K562 (cell line): ENCODE results near the gene PAM. TPM values are rescaled to one million over a fixed set of nuclear protein-coding genes. Genes with fewer than 3 reads are reported as not detected.

Experiments
- ATAC-seq: fragments of 200-7000 bp; cut with Tn5 transposase; 3 replicates; pipeline ENCODE4 v1.9.1; 2020; ENCODE audit warnings: moderate library complexity
- BruUV-seq: library from RNA; stranded (reverse); fragments of 400-500 nt; replicated peaks from 2 replicates; lab custom pipeline; 2021; lab: Mats Ljungman, UMichigan
- CTCF ChIA-PET: fragments of 300-600 bp; formaldehyde crosslinking; extraction: SDS; loops from one replicate; lab custom pipeline; 2021; ENCODE audit warnings: low intra/inter-chr PET ratio; lab: Yijun Ruan, JAX
- POLR2A ChIA-PET: fragments of 300-600, 350-650 bp; sonication (Branson Sonifier 250); formaldehyde crosslinking; extraction: SDS; loops from one replicate; lab custom pipeline; 2021; ENCODE audit warnings: antibody characterized with exemption, inconsistent platforms; lab: Yijun Ruan, JAX
- DNase-seq, 4 experiments: peaks; one replicate each; pipeline versions ENCODE4 v3.0.0 to v3.0.0-alpha.2; 2011 to 2018; ENCODE audit warnings: low spot score in 3 of 4, mixed read lengths in 3 of 4; ENCODE audit errors: extremely low read depth in 1 of 4
- FAIRE-seq: peaks from 2 replicates; lab custom pipeline; 2011; peaks lifted over from hg19 to GRCh38; lab: Jason Lieb, UNC
- H2AFZ ChIP-seq: 2 replicates; pipeline ENCODE4 v1.6.0; 2011; ENCODE audit warnings: low read depth, low read length, control low read depth, inconsistent platforms
- H3K27ac ChIP-seq: fragments of 200-600 bp; 3 replicates; pipeline ENCODE4 v1.8.0; 2011; ENCODE audit warnings: low read depth, mild to moderate bottlenecking, control low read depth, inconsistent platforms, low read length, moderate library complexity, mixed read lengths; ENCODE audit errors: extremely low read depth
- H3K27me3 ChIP-seq, 2 experiments: fragments of 300-600 bp in 1 of 2; 2 replicates in 1 of 2; 3 replicates in 1 of 2; pipeline versions ENCODE4 v1.6.0 to v1.8.0; 2011; ENCODE audit warnings: inconsistent platforms in 2 of 2, low read length in 2 of 2, mild to moderate bottlenecking in 1 of 2, mixed read lengths in 1 of 2, moderate library complexity in 1 of 2; ENCODE audit not compliant: control insufficient read depth in 2 of 2, insufficient read depth in 2 of 2
- H3K36me3 ChIP-seq: fragments of 300-600 bp; 3 replicates; pipeline ENCODE4 v1.8.0; 2011; ENCODE audit warnings: mild to moderate bottlenecking, low read length, inconsistent platforms; ENCODE audit not compliant: control insufficient read depth, insufficient read depth
- H3K4me1 ChIP-seq, 2 experiments: fragments of 200-600 bp in 1 of 2; replicated peaks in 1 of 2; 2 replicates in 1 of 2; 3 replicates in 1 of 2; pipeline versions ENCODE4 v1.5.1 to v1.8.0; 2011; ENCODE audit warnings: inconsistent platforms in 2 of 2, low read length in 2 of 2, mild to moderate bottlenecking in 1 of 2, mixed read lengths in 1 of 2, moderate library complexity in 1 of 2; ENCODE audit not compliant: control insufficient read depth in 2 of 2, insufficient read depth in 2 of 2
- H3K4me2 ChIP-seq: 2 replicates; pipeline ENCODE4 v1.6.1; 2011; ENCODE audit warnings: low read length, control low read depth, inconsistent platforms, mixed read lengths; ENCODE audit not compliant: insufficient read depth
- H3K4me3 ChIP-seq: fragments of 200-600 bp; sonication (generic), shearing (Covaris generic); 2 replicates; pipeline ENCODE4 v1.5.1; 2016; ENCODE audit warnings: control low read depth, inconsistent platforms
- H3K79me2 ChIP-seq: fragments of 200-600 bp; 3 replicates; pipeline ENCODE4 v1.8.0; 2011; ENCODE audit warnings: low read length, inconsistent platforms; ENCODE audit not compliant: control insufficient read depth, insufficient read depth
- H3K9ac ChIP-seq, 2 experiments: 2 replicates each; pipeline versions ENCODE4 v1.6.0 to v1.6.1; 2011; ENCODE audit warnings: low read depth in 2 of 2, low read length in 2 of 2, control low read depth in 1 of 2, inconsistent platforms in 1 of 2, mild to moderate bottlenecking in 1 of 2, mixed read lengths in 1 of 2; ENCODE audit not compliant: insufficient read depth in 1 of 2
- H3K9me1 ChIP-seq: one replicate; pipeline ENCODE4 v1.6.0; 2011; ENCODE audit warnings: inconsistent platforms, mild to moderate bottlenecking, low read length, moderate library complexity; ENCODE audit not compliant: control insufficient read depth, insufficient read depth
- H3K9me3 ChIP-seq: replicated peaks from 2 replicates; pipeline ENCODE4 v1.5.1; 2011; ENCODE audit warnings: low read depth, low read length, inconsistent platforms; ENCODE audit not compliant: control insufficient read depth, insufficient read depth
- H4K20me1 ChIP-seq: replicated peaks from 2 replicates; pipeline ENCODE4 v1.6.1; 2011; ENCODE audit warnings: low read length, inconsistent platforms, mixed read lengths; ENCODE audit not compliant: control insufficient read depth, insufficient read depth
- CREB3L1 ChIP-seq: fragments of 450-650 bp; IDR thresholded peaks from 2 replicates; pipeline ENCODE4 v1.6.1; 2014; ENCODE audit warnings: low read depth, mild to moderate bottlenecking, moderate library complexity, borderline replicate concordance
- DACH1 ChIP-seq: fragments of 450-650 bp; IDR thresholded peaks from 2 replicates; pipeline ENCODE4 v1.6.1; 2018; ENCODE audit not compliant: partially characterized antibody
- EGR1 ChIP-seq: fragments of 450-650 bp; conservative IDR thresholded peaks from 2 replicates; pipeline ENCODE4 v1.6.1; 2017; ENCODE audit warnings: mild to moderate bottlenecking
- EHMT2 ChIP-seq: fragments of 450-650 bp; IDR thresholded peaks from 2 replicates; pipeline ENCODE4 v1.6.1; 2018; ENCODE audit warnings: antibody characterized with exemption
- HES1 ChIP-seq: fragments of 450-650 bp; IDR thresholded peaks from 2 replicates; pipeline ENCODE4 v1.6.1; 2016; ENCODE audit warnings: low read depth, mild to moderate bottlenecking, moderate library complexity
- ID3 ChIP-seq, 2 experiments: fragments of 250-450 bp in 1 of 2; fragments of 450-650 bp in 1 of 2; sonication (Bioruptor Pico) in 1 of 2; IDR thresholded peaks; 2 replicates each; pipeline versions ENCODE4 v1.6.1 to v1.8.0; 2016 to 2021; ENCODE audit warnings: mild to moderate bottlenecking in 2 of 2, moderate library complexity in 2 of 2, missing compliant biosample characterization in 1 of 2, missing genetic modification characterization in 1 of 2
- KAT7 ChIP-seq: sonication (generic); formaldehyde crosslinking; IDR thresholded peaks from 2 replicates; pipeline ENCODE4 v1.8.0; 2022; ENCODE audit warnings: missing genetic modification reagents, mild to moderate bottlenecking, borderline replicate concordance
- KLF1 ChIP-seq: fragments of 450-650 bp; IDR thresholded peaks from 2 replicates; pipeline ENCODE4 v1.6.1; 2016; ENCODE audit warnings: missing genetic modification characterization, missing compliant biosample characterization
- MAFG ChIP-seq: fragments of 450-650 bp; conservative IDR thresholded peaks from 2 replicates; pipeline ENCODE4 v1.6.1; 2016; ENCODE audit warnings: missing genetic modification characterization, missing compliant biosample characterization
- NR2C1 ChIP-seq, 2 experiments: fragments of 450-650 bp; IDR thresholded peaks; 2 replicates each; pipeline ENCODE4 v1.6.1; 2017; ENCODE audit warnings: mild to moderate bottlenecking in 2 of 2, antibody characterized with exemption in 1 of 2, inconsistent platforms in 1 of 2, missing compliant biosample characterization in 1 of 2, missing genetic modification characterization in 1 of 2
- TRIM24 ChIP-seq, 2 experiments: fragments of 450-650 bp; IDR thresholded peaks; 2 replicates each; pipeline ENCODE4 v1.6.1; 2016
- ZNF124 ChIP-seq: sonication (generic); formaldehyde crosslinking; IDR thresholded peaks from 2 replicates; pipeline ENCODE4 v1.8.1; 2022; ENCODE audit warnings: missing genetic modification reagents
- ZNF274 ChIP-seq: IDR thresholded peaks from 2 replicates; pipeline ENCODE4 v1.6.1; 2011; ENCODE audit warnings: low read depth, mild to moderate bottlenecking, low read length, moderate library complexity, borderline replicate concordance
- ZNF354B ChIP-seq: fragments of 250-450 bp; sonication (Bioruptor Pico); IDR thresholded peaks from 2 replicates; pipeline ENCODE4 v1.4.0; 2020
- in situ Hi-C: fragments of 300-500 bp; cut with MboI; formaldehyde crosslinking; loops from 4 replicates; pipeline ENCODE4 v1.15.0; 2018; ENCODE audit warnings: inconsistent platforms, mixed read lengths
- intact Hi-C: fragments of 100-400 bp; cut with micrococcal nuclease; formaldehyde crosslinking; loops from 2 replicates; pipeline ENCODE4 v1.14.2; 2022
- polyA plus RNA-seq, 8 experiments: library from polyadenylated mRNA; depleted of rRNA in 4 of 8; stranded (reverse) in 5 of 8; unstranded in 3 of 8; fragments of >200 nt; fragmentation: Nextera tagmentation in 2 of 8; fragmentation: Illumina TruSeq in 1 of 8; extraction: Ambion mirVana in 2 of 8; extraction: Trizol in 1 of 8; gene quantifications; 2 replicates each; pipeline versions ENCODE4 v1.2.1 to v1.2.3, GENCODE V29; 2011 to 2014; ENCODE audit warnings: inconsistent platforms in 1 of 8, missing spikeins in 1 of 8
- total RNA-seq, 7 experiments: library from RNA; depleted of rRNA in 6 of 7; stranded (reverse); fragments of >200 nt in 6 of 7; fragmentation: Illumina TruSeq in 2 of 7; extraction: Trizol in 2 of 7; gene quantifications; 2 replicates each; pipeline versions ENCODE4 v1.2.1 to v1.2.3, GENCODE V29; 2011 to 2021; ENCODE audit warnings: low replicate concordance in 1 of 7
- TF ChIP-seq, protein P1 (sequence below): sonication (generic); formaldehyde crosslinking; IDR thresholded peaks from 2 replicates; pipeline ENCODE4 v1.8.1; 2023; ENCODE audit warnings: mild to moderate bottlenecking, missing genetic modification reagents
- TF ChIP-seq, protein P2 (sequence below): fragments of 450-650 bp; IDR thresholded peaks from 2 replicates; pipeline ENCODE4 v1.6.1; 2017; ENCODE audit warnings: antibody characterized with exemption

The PAM gene
- total and polyA plus RNA-seq, 9 of the 15 experiments (the other 6 are each of a cell fraction or from before 2014, with no cell fraction given) = 0.39 to 3.1 (median 0.77) TPM

DNA sequence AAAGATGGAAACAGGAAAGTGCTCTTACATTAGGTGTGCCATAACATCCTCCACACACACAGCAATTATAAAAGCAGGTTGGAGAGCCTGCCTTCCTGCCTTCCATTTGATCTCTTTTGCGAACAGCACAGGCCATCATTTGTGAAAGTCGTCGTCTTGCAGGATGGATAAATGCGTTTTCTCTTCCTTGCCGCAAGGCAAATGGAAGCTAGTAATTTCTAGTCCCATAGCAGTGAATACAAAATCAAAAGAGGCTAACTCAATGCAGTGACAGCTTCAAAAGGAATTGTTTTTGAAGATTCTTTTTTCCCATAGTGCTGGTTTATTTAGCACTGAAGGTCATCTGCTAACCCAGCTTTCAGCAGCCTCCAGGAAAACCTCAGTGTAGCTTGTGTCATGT is 186.0 kb downstream of the PAM start (continued):
- no peak for TF ChIP-seq ZNF124 (CRISPR knock-in tag)

- FAIRE-seq (no peak), DNase-seq (no peak), ATAC-seq (no peak)
- Histone ChIP-seq H3K4me3 (no peak overlapping the region), H3K9ac (no peak overlapping the region), H3K4me1 (no peaks in the 10 kb centered on the region), H3K79me2 (no peaks in the 10 kb centered on the region), H2AFZ (no peak overlapping the region), H3K9me1 (no peaks in the 10 kb centered on the region), H3K27ac (no peak overlapping the region), H4K20me1 (no peaks in the 10 kb centered on the region), H3K27me3 (no peaks in the 10 kb centered on the region), H3K9me3 (no peaks in the 10 kb centered on the region), H3K4me2 (no peak overlapping the region), H3K36me3 (no peaks in the 10 kb centered on the region)
- POLR2A ChIA-PET = interaction anchor here (0.6 kb wide), 1 partner anchor 254 kb away, joined by 3 read pairs; no protein-coding TSS in a partner anchor
- CTCF ChIA-PET = no interaction called here
- in situ Hi-C loops = no loop called here
- intact Hi-C loops = no loop called here
- no TSS peak for BruUV-seq
- TF ChIP-seq MAFG (tag) (no peak), CREB3L1 (no peak), ID3 (CRISPR knock-in tag; IDR thresholded peaks at IDR 0.05) (no peak), ID3 (tag; IDR thresholded peaks at IDR 0.05) (no peak), TRIM24 (IDR thresholded peaks at IDR 0.05) (no peak), EHMT2 (no peak), KLF1 (no peak), KAT7 (CRISPR knock-in tag) (no peak), NR2C1 (IDR thresholded peaks at IDR 0.05) (no peak), NR2C1 (tag; IDR thresholded peaks at IDR 0.05) (no peak), HES1 (no peak), ZNF354B (CRISPR knock-in tag) (no peak), ZNF274 (no peak), EGR1 (no peak), DACH1 (no peak)
- TF ChIP-seq, protein P1, sequence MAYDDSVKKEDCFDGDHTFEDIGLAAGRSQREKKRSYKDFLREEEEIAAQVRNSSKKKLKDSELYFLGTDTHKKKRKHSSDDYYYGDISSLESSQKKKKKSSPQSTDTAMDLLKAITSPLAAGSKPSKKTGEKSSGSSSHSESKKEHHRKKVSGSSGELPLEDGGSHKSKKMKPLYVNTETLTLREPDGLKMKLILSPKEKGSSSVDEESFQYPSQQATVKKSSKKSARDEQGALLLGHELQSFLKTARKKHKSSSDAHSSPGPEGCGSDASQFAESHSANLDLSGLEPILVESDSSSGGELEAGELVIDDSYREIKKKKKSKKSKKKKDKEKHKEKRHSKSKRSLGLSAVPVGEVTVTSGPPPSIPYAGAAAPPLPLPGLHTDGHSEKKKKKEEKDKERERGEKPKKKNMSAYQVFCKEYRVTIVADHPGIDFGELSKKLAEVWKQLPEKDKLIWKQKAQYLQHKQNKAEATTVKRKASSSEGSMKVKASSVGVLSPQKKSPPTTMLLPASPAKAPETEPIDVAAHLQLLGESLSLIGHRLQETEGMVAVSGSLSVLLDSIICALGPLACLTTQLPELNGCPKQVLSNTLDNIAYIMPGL (CRISPR knock-in tag) = no peak
- TF ChIP-seq, protein P2, sequence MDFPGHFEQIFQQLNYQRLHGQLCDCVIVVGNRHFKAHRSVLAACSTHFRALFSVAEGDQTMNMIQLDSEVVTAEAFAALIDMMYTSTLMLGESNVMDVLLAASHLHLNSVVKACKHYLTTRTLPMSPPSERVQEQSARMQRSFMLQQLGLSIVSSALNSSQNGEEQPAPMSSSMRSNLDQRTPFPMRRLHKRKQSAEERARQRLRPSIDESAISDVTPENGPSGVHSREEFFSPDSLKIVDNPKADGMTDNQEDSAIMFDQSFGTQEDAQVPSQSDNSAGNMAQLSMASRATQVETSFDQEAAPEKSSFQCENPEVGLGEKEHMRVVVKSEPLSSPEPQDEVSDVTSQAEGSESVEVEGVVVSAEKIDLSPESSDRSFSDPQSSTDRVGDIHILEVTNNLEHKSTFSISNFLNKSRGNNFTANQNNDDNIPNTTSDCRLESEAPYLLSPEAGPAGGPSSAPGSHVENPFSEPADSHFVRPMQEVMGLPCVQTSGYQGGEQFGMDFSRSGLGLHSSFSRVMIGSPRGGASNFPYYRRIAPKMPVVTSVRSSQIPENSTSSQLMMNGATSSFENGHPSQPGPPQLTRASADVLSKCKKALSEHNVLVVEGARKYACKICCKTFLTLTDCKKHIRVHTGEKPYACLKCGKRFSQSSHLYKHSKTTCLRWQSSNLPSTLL = no peak
Observed at GRCh38 chr5:102946414-102946813, 191.3 kb downstream of the PAM start.
